Measurements from ENCODE around the gene STRIP1. TPM values are rescaled to one million over a fixed set of nuclear protein-coding genes. Genes with fewer than 3 reads are reported as not detected.
A peak's percentile ranks its signal among the peaks of the same experiment; 100 is the strongest.

The STRIP1 gene
- total and polyA plus RNA-seq, 2 donors (not counting 3 experiments of a cell fraction or from before 2014, with no cell fraction given): 26.2 to 42.1 TPM

DNA sequence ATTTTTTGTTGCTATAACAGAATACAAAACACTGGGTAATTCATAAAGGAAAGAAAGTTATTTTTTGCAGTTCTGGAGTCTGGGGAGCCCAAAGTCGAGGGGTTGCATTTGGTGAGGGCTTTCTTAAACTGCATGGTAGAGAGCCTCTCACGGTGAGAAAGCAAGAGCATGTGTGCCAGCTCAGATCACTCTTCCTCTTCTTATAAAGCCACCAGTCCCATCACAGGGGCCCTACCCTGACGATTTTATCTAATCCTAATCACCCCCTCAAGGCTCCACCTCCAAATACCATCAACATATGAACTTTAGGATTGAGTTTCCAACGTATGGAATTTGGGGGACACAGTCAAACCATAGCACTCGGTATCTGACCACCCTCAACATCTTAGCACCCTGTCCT is 1.0 kb upstream of the STRIP1 start:
- Histone ChIP-seq H2AFZ (ENCODE audit: low read depth, low read length) (peak overlapping the region; percentile 96), H3K79me2 (ENCODE audit: control insufficient read depth, insufficient read depth, low read length) (peaks cover 26% of the 10 kb centered on the region), H3K4me1 (ENCODE audit: control insufficient read depth, extremely low read depth, insufficient read depth, low read length) (peaks cover 9% of the 10 kb centered on the region), H3K27me3 (ENCODE audit: control insufficient read depth in 2 of 2, insufficient read depth in 2 of 2, low read length in 2 of 2) (no peaks in the 10 kb centered on the region), H3K9me1 (replicated peaks; ENCODE audit: control insufficient read depth, extremely low read depth, insufficient read depth, low read length) (no peaks in the 10 kb centered on the region), H3K9ac (replicated peaks; ENCODE audit: extremely low read depth, insufficient read depth, low read length) (no peak overlapping the region), H4K20me1 (replicated peaks; ENCODE audit: control insufficient read depth, extremely low read depth, insufficient read depth, low read length) (no peaks in the 10 kb centered on the region), H3K36me3 (ENCODE audit: control insufficient read depth in 2 of 2, extremely low read depth in 1 of 2, insufficient read depth in 2 of 2, low read length in 2 of 2) (peaks cover under 1 to 4% of the 10 kb centered on the region in 2 experiments), H3K4me3 (replicated peaks in 1 of 3; ENCODE audit: insufficient read depth in 1 of 3, low read depth in 1 of 3, low read length in 3 of 3) (no peak overlapping the region), H3K27ac (ENCODE audit: insufficient read depth, low read depth, low read length) (no peak overlapping the region), H3K9me3 (replicated peaks; ENCODE audit: control insufficient read depth, insufficient read depth, low read length) (no peaks in the 10 kb centered on the region), H3K4me2 (ENCODE audit: insufficient read depth, low read length) (no peak overlapping the region)
- no peak for TF ChIP-seq FOS (IDR thresholded peaks at IDR 0.05; ENCODE audit: borderline replicate concordance, insufficient read depth, low read length)
- no peak for TF ChIP-seq JUN (IDR thresholded peaks at IDR 0.05; ENCODE audit: borderline replicate concordance, insufficient read depth, insufficient read length, low read depth)
- TF ChIP-seq, protein P1, sequence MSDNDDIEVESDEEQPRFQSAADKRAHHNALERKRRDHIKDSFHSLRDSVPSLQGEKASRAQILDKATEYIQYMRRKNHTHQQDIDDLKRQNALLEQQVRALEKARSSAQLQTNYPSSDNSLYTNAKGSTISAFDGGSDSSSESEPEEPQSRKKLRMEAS (IDR thresholded peaks at IDR 0.05; ENCODE audit: insufficient read depth, insufficient read length): no peak
- TF ChIP-seq GATA2 (IDR thresholded peaks at IDR 0.05; ENCODE audit: insufficient read depth, insufficient read length, low read depth, low read length): no peak
- TF ChIP-seq CTCF (IDR thresholded peaks at IDR 0.05; ENCODE audit: extremely low read depth in 1 of 2, insufficient read depth in 1 of 2, low read depth in 1 of 2, low read length in 2 of 2): no peak
- BruUV-seq (replicated peaks): no TSS peak
- POLR2A ChIA-PET: no interaction called here
- DNase-seq (ENCODE audit: low read depth, low spot score) (no peak), FAIRE-seq (no peak)
- dilution Hi-C loops (cut with MboI; ENCODE audit: extremely low pct_ligation_motif_present, low sequenced_read_pairs) (no loop called here), intact Hi-C loops (cut with micrococcal nuclease) (loop anchor here (5.0 to 10.0 kb wide), 2 partner anchors 939 to 1474 kb away; partner anchors contain the start of gene TMEM167B)
- CTCF ChIA-PET: no interaction called here

Data from endothelial cell of umbilical vein (primary cell).